NK-92 (cell line): ENCODE data around the gene CARMIL3.

Source experiments
- DNase-seq: peaks from one replicate; lab custom pipeline; 2025; ENCODE audit not compliant: unreplicated experiment; lab: John Stamatoyannopoulos, UW

Gene CARMIL3

DNA sequence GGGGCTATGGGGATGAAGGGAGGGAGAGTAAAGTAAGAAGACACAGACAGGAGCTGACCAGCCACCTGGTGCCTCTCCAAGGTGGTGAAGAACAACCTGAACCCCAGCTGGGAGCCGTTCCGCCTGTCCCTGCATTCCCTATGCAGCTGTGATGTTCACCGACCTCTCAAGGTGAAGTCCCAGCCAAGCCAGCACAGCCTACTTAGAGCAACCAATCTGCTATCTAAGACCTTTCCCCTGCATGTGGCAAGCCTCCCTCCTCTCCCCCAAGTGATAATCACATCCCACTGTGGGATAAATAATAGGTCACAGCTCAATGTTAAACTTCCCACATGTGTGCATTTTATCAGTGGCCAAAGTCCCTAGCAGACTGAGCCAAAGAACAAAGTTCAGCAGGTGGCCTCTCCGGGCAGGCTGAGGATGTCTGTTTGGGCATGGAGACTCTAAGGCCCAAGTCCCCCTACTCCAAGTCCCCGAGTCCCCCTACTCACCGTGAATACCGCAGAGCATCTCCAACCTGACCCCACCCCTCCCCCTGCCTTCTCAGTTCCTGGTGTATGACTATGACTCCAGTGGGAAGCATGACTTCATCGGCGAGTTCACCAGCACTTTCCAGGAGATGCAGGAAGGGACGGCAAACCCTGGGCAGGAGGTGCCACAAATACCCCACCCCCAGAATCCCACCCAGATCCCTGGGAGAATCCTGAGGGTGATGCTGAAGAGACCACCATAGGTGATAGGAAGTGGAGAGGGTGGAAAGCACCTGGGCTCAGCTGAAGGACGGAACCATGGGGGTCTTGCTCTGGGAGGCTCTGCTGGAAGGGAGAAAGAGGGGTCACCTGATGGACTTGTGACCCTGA is 23.0 kb downstream of the CARMIL3 start:
- DNase-seq = no peak

DNA sequence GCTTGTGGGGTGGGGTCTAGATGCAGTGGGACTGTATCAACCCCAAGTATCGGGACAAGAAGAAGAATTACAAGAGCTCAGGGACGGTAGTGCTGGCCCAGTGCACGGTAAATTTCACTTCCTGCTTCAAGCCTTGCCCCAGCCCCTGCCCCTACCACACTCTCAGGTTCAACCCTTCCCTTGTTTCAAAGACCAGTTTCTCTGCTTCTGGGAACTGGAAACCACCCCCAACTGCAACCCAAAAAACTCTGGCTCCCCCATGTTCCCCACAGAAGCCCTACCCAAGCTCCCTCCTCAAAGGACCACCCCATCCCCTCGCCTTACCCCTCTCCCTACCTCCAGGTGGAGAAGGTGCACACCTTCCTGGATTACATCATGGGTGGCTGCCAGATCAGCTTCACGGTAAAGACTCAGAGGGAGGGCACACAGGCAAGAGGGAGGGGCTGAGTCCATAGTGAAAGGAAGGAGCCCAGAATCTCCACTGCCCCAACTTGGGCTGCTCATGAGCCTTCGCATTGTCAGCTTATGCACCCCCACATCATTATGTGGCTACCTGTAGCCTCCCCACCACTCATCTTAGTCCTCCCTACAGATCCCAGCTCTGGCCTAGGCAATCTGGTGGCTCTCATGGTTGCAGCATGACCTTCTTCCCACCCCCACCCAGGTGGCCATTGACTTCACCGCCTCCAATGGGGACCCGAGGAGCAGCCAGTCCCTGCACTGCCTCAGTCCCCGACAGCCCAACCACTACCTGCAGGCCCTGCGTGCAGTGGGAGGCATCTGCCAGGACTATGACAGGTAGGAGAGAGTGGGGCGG is 23.9 kb downstream of the CARMIL3 start:
- no peak for DNase-seq

DNA sequence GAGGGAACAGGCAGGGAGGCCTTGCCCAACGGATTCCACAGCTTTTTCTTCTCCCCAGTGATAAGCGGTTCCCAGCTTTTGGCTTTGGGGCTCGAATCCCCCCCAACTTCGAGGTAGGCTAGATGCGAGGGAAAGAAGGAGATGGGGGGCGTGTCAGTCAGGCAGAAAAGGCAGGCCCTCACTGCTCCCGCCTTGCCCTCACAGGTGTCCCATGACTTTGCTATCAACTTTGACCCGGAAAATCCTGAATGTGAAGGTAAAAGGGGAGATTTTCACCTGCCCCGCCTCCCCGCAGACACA is 24.4 kb downstream of the CARMIL3 start:
- no peak for DNase-seq

DNA sequence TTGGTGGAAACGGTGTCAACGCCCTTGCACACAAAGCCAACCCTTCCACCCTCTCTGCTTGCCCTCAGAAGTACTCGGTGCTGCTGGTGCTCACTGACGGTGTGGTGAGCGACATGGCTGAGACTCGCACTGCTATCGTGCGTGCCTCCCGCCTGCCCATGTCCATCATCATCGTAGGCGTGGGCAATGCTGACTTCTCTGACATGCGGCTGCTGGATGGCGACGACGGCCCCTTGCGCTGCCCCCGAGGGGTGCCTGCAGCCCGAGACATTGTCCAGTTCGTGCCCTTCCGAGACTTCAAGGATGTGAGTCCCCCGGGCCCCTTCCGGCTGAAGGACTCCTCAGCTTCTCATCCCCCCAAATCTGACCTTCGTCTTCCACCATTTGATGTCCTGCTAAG is 25.3 kb downstream of the CARMIL3 start:
- DNase-seq = no peak

DNA sequence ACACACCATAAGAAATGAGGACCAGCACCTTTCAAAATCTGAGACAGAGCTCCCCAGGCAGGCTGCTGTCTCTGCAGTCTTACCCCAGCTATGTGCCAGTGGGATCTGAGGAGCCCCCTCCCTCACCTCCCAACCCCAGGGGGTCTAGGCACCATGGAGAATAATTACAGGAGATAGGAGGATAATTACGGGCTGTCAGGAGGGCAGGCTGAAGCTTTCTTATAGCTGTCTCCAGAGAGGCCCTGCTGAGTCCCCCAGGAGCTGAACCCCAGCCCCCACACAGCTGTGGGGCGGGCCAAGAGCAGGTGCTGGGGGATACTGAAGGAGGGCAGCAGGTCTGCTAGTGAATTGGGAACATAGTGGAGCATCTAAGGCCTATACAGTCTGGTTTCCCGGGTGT is 26.3 kb downstream of the CARMIL3 start:
- no peak for DNase-seq

DNA sequence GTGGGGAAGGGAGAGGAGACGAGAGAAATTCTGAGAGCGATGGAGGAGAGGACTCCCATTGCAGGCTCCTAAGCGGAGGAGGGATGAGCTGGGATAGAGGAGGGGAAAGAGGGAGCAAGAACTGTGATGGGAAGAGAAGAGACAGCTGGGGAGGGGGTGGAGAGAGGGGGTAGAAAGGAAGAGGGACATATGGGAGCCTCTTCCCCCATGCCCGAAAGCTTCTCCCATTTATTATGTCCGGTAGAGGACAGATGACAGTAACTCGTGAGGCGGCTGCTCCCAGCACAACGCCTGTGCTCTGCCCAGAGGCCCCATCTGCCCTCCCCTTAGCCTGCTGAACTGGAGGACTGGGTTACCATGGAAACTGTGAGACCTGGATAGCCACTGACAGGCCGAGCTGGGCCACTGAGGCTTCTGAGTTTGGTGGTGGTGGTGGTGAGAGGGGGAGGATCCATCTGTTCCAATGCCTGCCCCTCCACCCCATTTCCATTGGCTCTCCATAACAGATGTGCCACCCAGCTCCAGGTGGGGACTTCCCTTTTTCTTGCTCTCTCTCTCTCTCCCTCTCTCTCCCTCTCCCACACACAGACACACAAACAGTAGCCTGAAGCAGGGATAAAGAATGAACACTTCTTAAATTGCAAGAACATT is 27.8 kb downstream of the CARMIL3 start:
- no peak for DNase-seq

DNA sequence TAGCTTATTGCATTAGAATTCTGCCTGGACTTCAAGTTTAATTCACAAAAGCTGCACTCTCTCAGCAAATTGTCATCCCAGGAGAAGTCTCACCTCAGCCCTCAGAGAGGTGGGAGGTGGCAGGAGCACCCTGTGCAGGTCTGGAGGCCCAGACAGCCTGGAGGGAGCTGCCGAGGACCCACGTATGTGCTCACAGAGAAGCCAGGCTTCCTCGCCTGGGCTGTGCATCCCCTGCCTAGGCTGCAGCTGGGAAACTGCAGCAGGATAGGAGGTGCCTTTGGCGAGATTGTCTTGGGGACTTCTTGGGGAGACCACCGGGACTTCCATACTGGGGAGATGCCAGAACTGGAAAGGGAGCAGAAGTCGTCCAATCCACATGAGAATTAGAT is 28.3 kb downstream of the CARMIL3 start:
- no peak for DNase-seq

DNA sequence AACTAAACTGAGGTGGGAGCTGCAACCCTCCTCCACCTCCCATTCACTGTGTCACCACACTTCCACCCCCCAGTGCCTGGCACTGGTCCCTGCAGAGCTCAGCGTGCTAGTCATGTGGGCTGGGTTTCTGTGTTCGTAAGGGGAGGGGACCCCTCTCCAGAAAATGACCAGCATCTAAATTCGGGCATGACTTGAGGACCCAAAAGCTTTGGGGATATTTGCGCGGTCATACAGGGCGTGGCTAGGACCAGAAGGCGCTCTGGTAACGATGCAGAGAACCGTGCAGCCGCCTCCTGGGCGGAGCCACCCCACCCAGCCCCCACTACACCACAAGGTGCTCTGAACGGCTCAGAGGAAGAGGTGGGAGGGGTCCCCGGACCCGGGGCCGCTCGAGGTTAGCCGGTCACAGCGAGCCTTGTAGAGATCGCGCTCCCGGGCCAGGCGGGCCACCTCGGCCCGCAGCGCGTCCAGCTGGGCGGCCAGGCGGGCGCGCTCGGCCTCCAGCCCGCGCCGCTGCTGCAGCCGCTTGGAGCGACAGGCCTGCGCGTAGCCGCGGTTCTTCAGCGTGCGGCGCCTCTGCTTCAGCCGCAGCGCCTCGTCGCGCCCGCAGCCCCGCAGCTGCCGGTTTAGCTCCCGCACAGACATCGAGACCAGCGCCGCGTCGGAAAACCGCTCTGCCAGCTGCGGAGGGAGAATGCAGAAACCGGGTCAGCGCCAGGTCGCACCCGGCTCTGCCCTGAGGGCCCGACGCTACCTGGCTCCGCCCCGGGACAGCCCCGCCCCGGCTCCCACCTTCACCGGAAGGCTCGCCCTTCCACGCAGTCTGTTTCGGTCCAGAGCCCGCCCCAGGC is 29.3 kb downstream of the CARMIL3 start:
- no peak for DNase-seq

DNA sequence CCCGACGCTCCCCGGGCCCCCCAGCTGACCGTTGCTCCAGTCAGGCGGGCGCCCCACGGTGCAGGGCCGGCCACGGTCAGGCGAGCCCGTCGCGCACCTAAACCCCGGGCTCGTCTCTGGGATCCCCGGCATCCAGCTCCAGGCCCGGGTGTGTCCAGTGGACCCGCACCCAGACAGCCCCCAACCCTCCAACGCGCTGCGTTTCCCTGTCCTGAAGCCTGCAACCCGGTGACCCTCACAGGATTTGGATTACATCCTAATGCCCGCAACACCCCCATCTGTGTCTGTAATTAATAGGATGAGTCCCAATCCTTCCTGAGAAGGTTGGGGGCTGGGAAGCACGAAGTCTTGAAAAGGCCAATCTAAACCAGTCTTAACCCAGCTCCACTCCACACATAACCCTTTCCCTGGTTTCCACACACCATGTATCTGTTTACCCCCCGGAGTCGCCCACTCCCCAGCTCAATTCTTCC is 30.0 kb downstream of the CARMIL3 start:
- DNase-seq = no peak

DNA sequence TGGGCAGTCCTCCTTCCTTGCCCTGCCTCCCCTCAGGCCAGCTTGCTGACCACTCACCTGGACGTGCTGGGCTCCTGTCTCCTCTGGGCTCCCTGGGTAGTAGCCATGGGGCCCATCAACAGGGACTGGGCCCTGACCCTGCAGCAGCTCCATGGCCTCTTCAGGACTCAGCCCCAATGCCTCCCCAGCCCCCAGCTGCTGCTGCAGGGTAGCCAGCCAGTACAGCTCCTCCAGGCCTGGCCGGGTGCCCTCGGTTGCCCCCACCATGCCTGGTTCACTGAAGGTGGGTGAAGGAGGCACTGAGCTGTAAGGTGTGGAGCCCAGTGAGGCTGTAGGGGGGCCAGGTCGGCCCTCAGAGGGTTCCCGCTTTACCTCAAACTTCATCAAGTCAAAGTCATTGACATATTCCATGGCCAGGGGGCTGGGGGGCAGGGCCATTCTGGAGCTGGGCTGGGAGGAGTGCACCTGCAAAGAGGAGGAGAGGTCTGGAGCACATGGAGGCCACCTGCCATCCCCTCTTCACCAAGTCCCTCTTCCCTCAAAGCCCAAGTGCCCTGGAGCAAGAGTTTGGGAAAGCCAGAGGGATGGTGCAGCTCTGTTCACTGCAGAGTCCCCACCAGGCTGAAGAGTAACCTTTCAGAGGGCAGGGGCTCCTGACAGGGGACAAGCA is 30.7 kb downstream of the CARMIL3 start:
- DNase-seq = no peak

DNA sequence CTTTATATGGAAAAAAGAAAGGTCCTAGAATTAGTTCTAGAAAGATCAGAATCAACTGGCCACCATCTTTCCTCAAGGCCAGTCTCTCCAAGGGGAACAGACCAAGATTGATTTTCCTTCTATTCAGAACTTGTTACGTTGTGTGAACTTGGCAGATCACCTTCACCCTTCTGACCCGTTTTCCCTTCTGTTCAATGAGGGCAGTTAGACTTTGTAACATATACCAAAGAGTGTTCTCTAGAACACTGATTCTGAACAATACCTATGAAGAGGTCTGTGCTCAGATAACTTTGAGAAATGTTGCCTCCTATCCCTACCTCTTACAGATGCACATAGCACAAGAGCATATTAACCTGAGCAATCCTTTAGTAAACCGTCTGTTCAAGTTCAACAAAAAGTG is 31.7 kb downstream of the CARMIL3 start:
- no peak for DNase-seq

DNA sequence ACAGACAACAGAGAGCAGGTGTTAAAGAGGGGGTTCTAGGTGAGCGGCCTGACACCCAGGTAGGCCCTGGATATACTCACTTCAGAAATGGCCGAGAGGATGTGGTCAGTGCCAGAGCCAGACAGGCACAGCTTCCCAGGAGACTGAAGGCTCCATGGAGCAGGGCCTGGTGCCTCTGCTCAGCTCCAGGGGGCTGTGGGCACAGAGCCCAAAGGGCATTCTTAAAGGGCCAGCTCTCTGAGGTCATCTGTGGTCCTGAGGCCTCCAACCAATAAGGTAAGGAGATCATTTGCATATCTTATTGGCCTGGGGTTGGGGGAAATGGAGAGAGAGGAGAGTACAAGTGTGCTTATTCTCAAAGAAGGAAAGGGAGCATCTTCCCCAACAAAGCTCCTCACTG is 32.6 kb downstream of the CARMIL3 start:
- no peak for DNase-seq

DNA sequence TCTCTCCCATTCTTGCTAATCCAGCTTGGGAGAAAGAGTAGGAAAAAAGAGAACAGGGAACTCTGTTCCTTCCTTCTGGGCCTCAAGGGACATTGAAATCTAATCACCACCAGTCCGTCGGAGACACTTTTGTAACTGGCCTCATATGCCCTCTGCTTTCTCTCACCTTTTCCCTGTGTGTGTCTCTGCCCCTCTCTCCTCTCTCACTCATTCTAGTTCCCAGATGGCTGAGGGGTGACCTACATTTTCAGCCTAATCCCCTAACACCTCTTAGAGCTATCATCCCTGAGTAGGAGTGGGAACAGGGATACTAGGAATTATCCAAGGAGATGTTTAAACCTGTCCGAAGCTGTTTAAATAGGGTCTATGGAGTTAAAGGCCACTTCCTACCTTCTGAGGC is 33.4 kb downstream of the CARMIL3 start:
- DNase-seq = no peak

DNA sequence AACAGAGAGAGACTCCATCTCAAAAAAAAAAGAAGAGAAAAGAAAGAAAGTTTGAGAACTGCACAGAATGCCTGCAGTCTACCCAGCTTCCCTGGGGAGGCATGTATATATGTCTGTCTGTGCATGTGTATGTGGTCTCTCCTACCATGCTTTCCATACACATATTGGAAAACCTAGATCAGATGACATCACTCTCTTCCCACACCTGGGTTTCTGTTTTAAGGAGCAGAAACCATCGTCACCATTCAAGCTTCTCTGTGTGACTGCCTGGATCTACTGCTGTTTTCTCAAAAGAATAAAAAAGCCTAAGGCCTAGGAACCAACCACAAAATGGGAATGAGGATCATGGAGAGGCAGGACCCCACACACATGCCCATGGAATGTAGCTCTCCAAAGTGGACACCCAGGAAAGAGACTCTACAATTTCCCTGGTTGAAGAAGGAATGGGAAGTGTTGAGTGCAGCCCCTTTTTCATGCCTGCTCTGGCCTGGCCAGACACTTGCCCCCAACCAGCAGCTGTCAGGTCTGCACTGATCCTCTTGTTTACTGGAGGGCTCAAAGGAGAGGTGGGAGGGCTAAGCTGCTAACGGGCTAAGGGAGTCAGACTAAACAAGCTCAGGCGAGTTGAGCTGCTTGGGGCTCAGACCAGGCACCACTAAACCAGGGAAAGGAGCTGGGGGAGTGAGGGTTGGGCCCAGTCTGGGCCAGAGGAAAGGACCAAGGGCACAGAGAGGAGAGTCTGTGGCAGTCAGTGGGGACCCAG is 34.6 kb downstream of the CARMIL3 start:
- DNase-seq = no peak

DNA sequence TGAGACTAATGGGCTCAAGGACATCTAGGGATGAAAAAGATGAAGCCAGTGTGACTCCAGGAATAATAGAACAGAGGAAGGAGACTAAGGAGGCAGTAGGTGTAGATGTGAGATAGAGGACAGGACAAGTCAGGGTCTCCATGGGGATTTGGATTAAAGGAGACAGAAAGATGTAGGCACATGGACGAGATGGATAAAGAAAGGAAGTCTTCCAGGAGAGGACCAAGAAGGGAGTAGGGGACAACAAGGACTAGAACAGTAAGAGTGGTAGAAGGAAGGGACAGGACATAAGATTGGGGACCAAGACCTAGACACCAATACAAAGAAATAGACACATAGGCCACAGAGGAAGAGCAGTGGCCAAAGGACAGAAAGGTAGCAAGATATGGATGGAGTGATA is 35.2 kb downstream of the CARMIL3 start:
- no peak for DNase-seq

DNA sequence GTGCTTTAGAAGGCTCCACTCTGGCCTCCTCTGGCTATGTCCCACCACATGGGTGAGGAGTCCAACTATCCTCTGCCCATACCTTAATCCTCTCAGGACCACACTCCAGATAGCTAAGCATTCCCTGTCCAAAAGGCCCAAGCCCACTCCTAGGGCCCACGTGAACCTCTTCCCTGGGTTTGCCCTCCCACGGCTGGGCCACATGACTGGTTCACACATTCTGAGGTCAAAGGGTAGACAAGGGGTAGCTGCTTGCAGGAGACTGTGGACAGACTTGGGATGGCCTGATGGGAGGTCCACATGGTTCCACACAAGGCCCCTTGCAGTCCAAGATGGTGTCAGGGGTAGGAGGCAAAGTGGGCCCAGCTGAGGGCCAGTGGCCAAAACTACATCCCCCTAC is 36.3 kb downstream of the CARMIL3 start:
- no peak for DNase-seq

DNA sequence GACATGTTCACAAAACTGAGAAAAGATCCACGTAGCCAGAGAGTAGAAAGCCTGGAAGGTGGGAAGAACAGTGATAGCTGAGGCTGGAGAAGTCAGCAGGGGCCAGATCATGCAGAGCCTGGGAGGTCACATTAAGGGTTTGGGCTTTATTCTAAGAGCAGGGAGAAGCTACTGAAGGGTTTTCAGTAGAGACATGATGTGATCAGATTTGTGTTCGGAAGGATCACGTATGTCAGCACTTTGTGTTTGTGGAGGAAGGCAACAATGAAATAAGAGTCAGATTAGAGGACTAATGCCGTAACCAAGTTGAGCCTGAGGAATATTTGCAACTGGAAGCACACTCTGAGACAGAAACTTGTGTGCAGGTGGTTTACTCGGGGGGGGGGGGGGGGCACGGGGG is 38.1 kb downstream of the CARMIL3 start:
- no peak for DNase-seq

DNA sequence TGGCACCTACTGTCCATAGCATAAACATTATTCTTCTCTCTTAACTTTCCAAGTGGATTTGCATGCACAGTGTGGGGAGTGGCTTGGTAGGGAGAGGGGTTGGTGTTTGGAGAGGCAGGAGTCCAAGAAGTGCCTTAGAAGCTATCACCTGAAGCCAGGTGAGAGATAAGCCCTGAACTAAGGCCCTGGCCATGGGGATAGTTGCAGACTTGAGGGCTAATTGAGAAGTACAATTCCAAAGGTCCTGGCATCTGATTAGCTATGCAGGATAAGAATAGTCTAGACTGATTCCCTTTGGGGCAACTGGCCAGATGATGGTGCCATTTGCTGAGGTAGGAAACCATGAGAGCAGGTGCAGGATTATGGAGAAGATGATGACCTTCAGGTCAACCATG is 40.3 kb downstream of the CARMIL3 start:
- no peak for DNase-seq

DNA sequence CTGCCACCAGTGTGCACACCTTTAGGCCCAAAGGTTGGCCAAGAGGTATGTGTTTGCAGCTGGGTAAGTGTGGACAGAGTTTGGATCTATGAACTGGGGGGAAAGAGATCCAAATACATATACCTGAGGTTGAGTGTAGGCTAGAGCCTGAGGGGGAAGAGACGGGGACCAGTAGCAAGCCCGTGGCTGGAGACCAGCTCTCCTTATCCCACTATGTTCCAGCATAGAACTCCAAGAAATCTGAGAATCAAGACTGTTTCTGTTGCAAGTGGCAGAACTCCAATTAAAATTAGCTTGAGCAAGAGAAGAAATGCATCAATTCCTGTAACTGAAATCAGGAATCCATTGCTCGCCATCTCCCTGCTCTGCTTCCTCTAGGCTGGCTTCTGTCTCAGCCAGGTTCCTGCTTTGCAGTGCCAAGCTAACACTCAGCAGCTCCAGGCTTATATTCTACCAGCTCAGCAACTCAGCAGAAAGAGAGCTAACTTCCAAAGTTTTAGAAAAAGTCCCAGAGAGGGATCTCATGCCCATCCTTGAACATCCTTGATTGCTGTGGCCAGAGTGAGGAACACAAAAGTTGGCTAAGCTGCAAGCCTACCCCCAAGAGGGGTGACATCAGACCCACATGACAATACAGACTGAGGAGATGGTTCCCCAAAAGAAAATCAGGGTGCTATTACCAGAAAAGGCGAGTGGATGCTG is 40.8 kb downstream of the CARMIL3 start:
- no peak for DNase-seq
